ENCODE measurements around the gene CNTRL.
A peak's percentile ranks its signal among the peaks of the same experiment; 100 is the strongest.

CNTRL gene

GRCh38 chr9:121187636-121188305 lies 113.0 kb downstream of the CNTRL start:
- H3K4me3 ChIP-seq (ENCODE audit: low read length), result no peak overlapping the region
- H3K9ac ChIP-seq (ENCODE audit: low read length), result no peak overlapping the region
- H3K9me3 ChIP-seq (ENCODE audit: control insufficient read depth, low read length), result no peaks in the 10 kb centered on the region
- H3K36me3 ChIP-seq (ENCODE audit: control insufficient read depth, insufficient read depth, low read length), result no peaks in the 10 kb centered on the region
- peaks cover 14% of the 10 kb centered on the region for H3K4me1 ChIP-seq (ENCODE audit: control insufficient read depth, insufficient read depth, low read length)
- H3K27me3 ChIP-seq (ENCODE audit: control insufficient read depth, insufficient read depth, low read length), result no peaks in the 10 kb centered on the region

GRCh38 chr9:121189006-121189405 lies 114.3 kb downstream of the CNTRL start:
- no peaks in the 10 kb centered on the region for H3K9me3 ChIP-seq (ENCODE audit: control insufficient read depth, low read length)
- no peak overlapping the region for H3K9ac ChIP-seq (ENCODE audit: low read length)
- H3K27me3 ChIP-seq (ENCODE audit: control insufficient read depth, insufficient read depth, low read length), result no peaks in the 10 kb centered on the region
- H3K4me3 ChIP-seq (ENCODE audit: low read length), result no peak overlapping the region
- H3K36me3 ChIP-seq (ENCODE audit: control insufficient read depth, insufficient read depth, low read length), result no peaks in the 10 kb centered on the region
- peaks cover 10% of the 10 kb centered on the region for H3K4me1 ChIP-seq (ENCODE audit: control insufficient read depth, insufficient read depth, low read length)

GRCh38 chr9:121189660-121190059 lies 114.9 kb downstream of the CNTRL start:
- Histone ChIP-seq H3K27me3 (ENCODE audit: control insufficient read depth, insufficient read depth, low read length) (no peaks in the 10 kb centered on the region), H3K9ac (ENCODE audit: low read length) (no peak overlapping the region), H3K4me3 (ENCODE audit: low read length) (no peak overlapping the region), H3K9me3 (ENCODE audit: control insufficient read depth, low read length) (no peaks in the 10 kb centered on the region), H3K4me1 (ENCODE audit: control insufficient read depth, insufficient read depth, low read length) (peaks cover 10% of the 10 kb centered on the region), H3K36me3 (ENCODE audit: control insufficient read depth, insufficient read depth, low read length) (no peaks in the 10 kb centered on the region)

GRCh38 chr9:121191235-121191634 lies 116.5 kb downstream of the CNTRL start:
- Histone ChIP-seq H3K4me1 (ENCODE audit: control insufficient read depth, insufficient read depth, low read length) (peaks cover 12% of the 10 kb centered on the region), H3K36me3 (ENCODE audit: control insufficient read depth, insufficient read depth, low read length) (no peaks in the 10 kb centered on the region), H3K9me3 (ENCODE audit: control insufficient read depth, low read length) (no peaks in the 10 kb centered on the region), H3K9ac (ENCODE audit: low read length) (no peak overlapping the region), H3K27me3 (ENCODE audit: control insufficient read depth, insufficient read depth, low read length) (no peaks in the 10 kb centered on the region), H3K4me3 (ENCODE audit: low read length) (no peak overlapping the region)

- Histone ChIP-seq H3K4me3 (ENCODE audit: low read length) (no peak overlapping the region), H3K36me3 (ENCODE audit: control insufficient read depth, insufficient read depth, low read length) (no peaks in the 10 kb centered on the region), H3K27me3 (ENCODE audit: control insufficient read depth, insufficient read depth, low read length) (no peaks in the 10 kb centered on the region), H3K9ac (ENCODE audit: low read length) (no peak overlapping the region), H3K9me3 (ENCODE audit: control insufficient read depth, low read length) (no peaks in the 10 kb centered on the region), H3K4me1 (ENCODE audit: control insufficient read depth, insufficient read depth, low read length) (peaks cover 15% of the 10 kb centered on the region)
Observed at GRCh38 chr9:121192518-121192917, 117.8 kb downstream of the CNTRL start.

- H3K9ac ChIP-seq (ENCODE audit: low read length), result no peak overlapping the region
- no peaks in the 10 kb centered on the region for H3K9me3 ChIP-seq (ENCODE audit: control insufficient read depth, low read length)
- H3K27me3 ChIP-seq (ENCODE audit: control insufficient read depth, insufficient read depth, low read length), result no peaks in the 10 kb centered on the region
- H3K4me1 ChIP-seq (ENCODE audit: control insufficient read depth, insufficient read depth, low read length), result peaks cover 15% of the 10 kb centered on the region
- H3K4me3 ChIP-seq (ENCODE audit: low read length), result no peak overlapping the region
- no peaks in the 10 kb centered on the region for H3K36me3 ChIP-seq (ENCODE audit: control insufficient read depth, insufficient read depth, low read length)
Observed at GRCh38 chr9:121192959-121193640, 118.3 kb downstream of the CNTRL start.

- no peaks in the 10 kb centered on the region for H3K9me3 ChIP-seq (ENCODE audit: control insufficient read depth, low read length)
- H3K4me3 ChIP-seq (ENCODE audit: low read length), result no peak overlapping the region
- peaks cover 17% of the 10 kb centered on the region for H3K4me1 ChIP-seq (ENCODE audit: control insufficient read depth, insufficient read depth, low read length)
- H3K9ac ChIP-seq (ENCODE audit: low read length), result no peak overlapping the region
- no peaks in the 10 kb centered on the region for H3K36me3 ChIP-seq (ENCODE audit: control insufficient read depth, insufficient read depth, low read length)
- H3K27me3 ChIP-seq (ENCODE audit: control insufficient read depth, insufficient read depth, low read length), result no peaks in the 10 kb centered on the region
Observed at GRCh38 chr9:121194730-121195129, 120.0 kb downstream of the CNTRL start.

GRCh38 chr9:121196389-121196788 lies 121.6 kb downstream of the CNTRL start:
- no peak overlapping the region for H3K4me3 ChIP-seq (ENCODE audit: low read length)
- no peaks in the 10 kb centered on the region for H3K9me3 ChIP-seq (ENCODE audit: control insufficient read depth, low read length)
- H3K4me1 ChIP-seq (ENCODE audit: control insufficient read depth, insufficient read depth, low read length), result peaks cover 24% of the 10 kb centered on the region
- H3K9ac ChIP-seq (ENCODE audit: low read length), result no peak overlapping the region
- no peaks in the 10 kb centered on the region for H3K27me3 ChIP-seq (ENCODE audit: control insufficient read depth, insufficient read depth, low read length)
- no peaks in the 10 kb centered on the region for H3K36me3 ChIP-seq (ENCODE audit: control insufficient read depth, insufficient read depth, low read length)

- H3K4me1 ChIP-seq (ENCODE audit: control insufficient read depth, insufficient read depth, low read length), result peaks cover 26% of the 10 kb centered on the region
- H3K9ac ChIP-seq (ENCODE audit: low read length), result no peak overlapping the region
- no peaks in the 10 kb centered on the region for H3K9me3 ChIP-seq (ENCODE audit: control insufficient read depth, low read length)
- H3K36me3 ChIP-seq (ENCODE audit: control insufficient read depth, insufficient read depth, low read length), result no peaks in the 10 kb centered on the region
- H3K4me3 ChIP-seq (ENCODE audit: low read length), result no peak overlapping the region
- H3K27me3 ChIP-seq (ENCODE audit: control insufficient read depth, insufficient read depth, low read length), result no peaks in the 10 kb centered on the region
Observed at GRCh38 chr9:121197132-121197531, 122.4 kb downstream of the CNTRL start.

GRCh38 chr9:121198512-121199042 lies 123.8 kb downstream of the CNTRL start:
- H3K36me3 ChIP-seq (ENCODE audit: control insufficient read depth, insufficient read depth, low read length), result no peaks in the 10 kb centered on the region
- H3K9me3 ChIP-seq (ENCODE audit: control insufficient read depth, low read length), result no peaks in the 10 kb centered on the region
- H3K9ac ChIP-seq (ENCODE audit: low read length), result no peak overlapping the region
- H3K4me3 ChIP-seq (ENCODE audit: low read length), result no peak overlapping the region
- no peaks in the 10 kb centered on the region for H3K27me3 ChIP-seq (ENCODE audit: control insufficient read depth, insufficient read depth, low read length)
- peaks cover 24% of the 10 kb centered on the region for H3K4me1 ChIP-seq (ENCODE audit: control insufficient read depth, insufficient read depth, low read length)

- H3K9me3 ChIP-seq (ENCODE audit: control insufficient read depth, low read length), result no peaks in the 10 kb centered on the region
- peak overlapping the region; percentile 93 for H3K9ac ChIP-seq (ENCODE audit: low read length)
- H3K27me3 ChIP-seq (ENCODE audit: control insufficient read depth, insufficient read depth, low read length), result no peaks in the 10 kb centered on the region
- H3K36me3 ChIP-seq (ENCODE audit: control insufficient read depth, insufficient read depth, low read length), result no peaks in the 10 kb centered on the region
- H3K4me3 ChIP-seq (ENCODE audit: low read length), result no peak overlapping the region
- peaks cover 24% of the 10 kb centered on the region for H3K4me1 ChIP-seq (ENCODE audit: control insufficient read depth, insufficient read depth, low read length)
Observed at GRCh38 chr9:121199921-121200320, 125.2 kb downstream of the CNTRL start.

GRCh38 chr9:121200356-121200755 lies 125.6 kb downstream of the CNTRL start:
- Histone ChIP-seq H3K4me1 (ENCODE audit: control insufficient read depth, insufficient read depth, low read length) (peaks cover 24% of the 10 kb centered on the region), H3K9ac (ENCODE audit: low read length) (peak overlapping the region; percentile 93)

More at GRCh38 chr9:121200356-121200755, 125.6 kb downstream of the CNTRL start:
- H3K9me3 ChIP-seq (ENCODE audit: control insufficient read depth, low read length), result no peaks in the 10 kb centered on the region
- peak overlapping the region; percentile 73 for H3K4me3 ChIP-seq (ENCODE audit: low read length)
- H3K36me3 ChIP-seq (ENCODE audit: control insufficient read depth, insufficient read depth, low read length), result no peaks in the 10 kb centered on the region
- H3K27me3 ChIP-seq (ENCODE audit: control insufficient read depth, insufficient read depth, low read length), result no peaks in the 10 kb centered on the region

Data from mucosa of stomach (tissue), 1 donor.